HepG2 (cell line): Measurements from ENCODE around the gene SEC14L1. TPM values are rescaled to one million over a fixed set of nuclear protein-coding genes. Genes with fewer than 3 reads are reported as not detected.
A peak's percentile ranks its signal among the peaks of the same experiment; 100 is the strongest.

ENCODE experiments used
- CHCHD3 ChIP-seq: sonication (generic); formaldehyde crosslinking; IDR thresholded peaks from 2 replicates; pipeline ENCODE4 v1.8.0; 2022; ENCODE audit warnings: mild to moderate bottlenecking, missing genetic modification reagents, moderate library complexity
- CREM ChIP-seq, 2 experiments: sonication (generic) in 1 of 2; formaldehyde crosslinking in 1 of 2; IDR thresholded peaks; 2 replicates each; pipeline versions ENCODE4 v1.4.0 to v1.6.1; 2016 to 2020; ENCODE audit warnings: antibody characterized with exemption in 1 of 2, mild to moderate bottlenecking in 1 of 2, missing genetic modification reagents in 1 of 2
- DMAP1 ChIP-seq: IDR thresholded peaks from 2 replicates; pipeline ENCODE4 v1.6.1; 2016
- FOXO1 ChIP-seq: sonication (generic); formaldehyde crosslinking; IDR thresholded peaks from 2 replicates; pipeline ENCODE4 v1.4.0; 2020; ENCODE audit warnings: missing genetic modification reagents
- JARID2 ChIP-seq: sonication (generic); formaldehyde crosslinking; IDR thresholded peaks from 2 replicates; pipeline ENCODE4 v1.8.1; 2023; ENCODE audit warnings: missing genetic modification reagents, inconsistent platforms; ENCODE audit not compliant: insufficient replicate concordance
- MAFG ChIP-seq: sonication (generic); formaldehyde crosslinking; IDR thresholded peaks from 2 replicates; pipeline ENCODE4 v1.5.1; 2020; ENCODE audit warnings: mild to moderate bottlenecking, missing genetic modification reagents
- MATR3 ChIP-seq: sonication (generic); formaldehyde crosslinking; IDR thresholded peaks from 2 replicates; pipeline ENCODE4 v1.4.0; 2020; ENCODE audit warnings: missing genetic modification reagents
- MXI1 ChIP-seq: IDR thresholded peaks from 3 replicates; pipeline ENCODE4 v1.6.1; 2012; ENCODE audit warnings: low read depth, low read length, inconsistent platforms, borderline replicate concordance
- NFE2L1 ChIP-seq: sonication (generic); formaldehyde crosslinking; IDR thresholded peaks from 2 replicates; pipeline ENCODE4 v1.4.0; 2020; ENCODE audit warnings: missing genetic modification reagents, mild to moderate bottlenecking, borderline replicate concordance
- NFE2L2 ChIP-seq: fragments of 150-350 bp; IDR thresholded peaks from 2 replicates; pipeline ENCODE4 v1.6.1; 2014; ENCODE audit warnings: low read length
- NRL ChIP-seq: sonication (generic); formaldehyde crosslinking; IDR thresholded peaks from 2 replicates; pipeline ENCODE4 v1.5.0; 2020; ENCODE audit warnings: missing genetic modification reagents, mild to moderate bottlenecking, moderate library complexity, borderline replicate concordance
- SMAD3 ChIP-seq: sonication (generic); formaldehyde crosslinking; IDR thresholded peaks from 2 replicates; pipeline ENCODE4 v1.4.0; 2020; ENCODE audit warnings: missing genetic modification reagents
- TEAD2 ChIP-seq: sonication (generic); formaldehyde crosslinking; IDR thresholded peaks from 2 replicates; pipeline ENCODE4 v1.9.0; 2021; ENCODE audit warnings: missing genetic modification reagents
- TGIF2 ChIP-seq: IDR thresholded peaks from 2 replicates; pipeline ENCODE4 v1.6.1; 2016; ENCODE audit warnings: control low read depth, missing compliant biosample characterization
- XRCC5 ChIP-seq: fragments of 200-400 bp; formaldehyde crosslinking; optimal IDR thresholded peaks from 2 replicates; pipeline ENCODE3; 2017; ENCODE audit warnings: mild to moderate bottlenecking, low read length
- ZFX ChIP-seq: sonication (generic); formaldehyde crosslinking; IDR thresholded peaks from 2 replicates; pipeline ENCODE4 v1.4.0; 2020; ENCODE audit warnings: mild to moderate bottlenecking, low read depth, missing genetic modification reagents, moderate library complexity
- ZFYVE20 ChIP-seq: sonication (generic); formaldehyde crosslinking; IDR thresholded peaks from 2 replicates; pipeline ENCODE4 v1.8.0; 2023; ENCODE audit warnings: low read depth, mild to moderate bottlenecking, moderate library complexity, missing genetic modification reagents, borderline replicate concordance
- ZNF121 ChIP-seq: sonication (generic); formaldehyde crosslinking; IDR thresholded peaks from 2 replicates; pipeline ENCODE4 v1.5.0; 2020; ENCODE audit warnings: mild to moderate bottlenecking, missing genetic modification reagents
- ZNF18 ChIP-seq: sonication (generic); formaldehyde crosslinking; IDR thresholded peaks from 2 replicates; pipeline ENCODE4 v1.8.0; 2022; ENCODE audit warnings: mild to moderate bottlenecking, missing genetic modification reagents; ENCODE audit not compliant: insufficient replicate concordance
- ZNF33A ChIP-seq: sonication (generic); formaldehyde crosslinking; IDR thresholded peaks from 2 replicates; pipeline ENCODE4 v1.5.1; 2020; ENCODE audit warnings: missing genetic modification reagents, mild to moderate bottlenecking, moderate library complexity, borderline replicate concordance
- ZNF367 ChIP-seq: sonication (generic); formaldehyde crosslinking; IDR thresholded peaks from 2 replicates; pipeline ENCODE4 v1.4.0; 2020; ENCODE audit warnings: missing genetic modification reagents, borderline replicate concordance
- ZNF704 ChIP-seq: sonication (generic); formaldehyde crosslinking; IDR thresholded peaks from 2 replicates; pipeline ENCODE4 v1.8.1; 2023; ENCODE audit warnings: mild to moderate bottlenecking, inconsistent platforms, moderate library complexity, missing genetic modification reagents, borderline replicate concordance
- ZNF790 ChIP-seq: sonication (generic); formaldehyde crosslinking; IDR thresholded peaks from 2 replicates; pipeline ENCODE4 v1.8.0; 2022; ENCODE audit warnings: missing genetic modification reagents, mild to moderate bottlenecking, borderline replicate concordance
- polyA plus RNA-seq, 8 experiments: library from polyadenylated mRNA; depleted of rRNA in 3 of 8; stranded (reverse) in 7 of 8; unstranded in 1 of 8; fragments of >200 nt; fragmentation: Illumina TruSeq in 4 of 8; extraction: Trizol in 4 of 8; gene quantifications; 2 replicates each; pipeline versions ENCODE4 v1.2.1 to v1.2.3, GENCODE V29; 2011 to 2016; ENCODE audit warnings: low read depth in 4 of 8, missing spikeins in 1 of 8, mixed read lengths in 1 of 8; ENCODE audit not compliant: insufficient read depth in 1 of 8
- total RNA-seq, 5 experiments: library from RNA; depleted of rRNA; stranded (reverse); fragments of >200 nt; fragmentation: Illumina TruSeq; extraction: Trizol; gene quantifications; 2 replicates each; pipeline ENCODE4 v1.2.3, GENCODE V29; 2016; ENCODE audit warnings: low read depth in 1 of 5
- TF ChIP-seq, protein P1 (sequence below): sonication (generic); formaldehyde crosslinking; IDR thresholded peaks from 2 replicates; pipeline ENCODE4 v1.4.0; 2020; ENCODE audit warnings: low read depth, mild to moderate bottlenecking, missing genetic modification reagents
- TF ChIP-seq, protein P2 (sequence below): sonication (generic); formaldehyde crosslinking; conservative IDR thresholded peaks from 2 replicates; pipeline ENCODE4 v1.4.0; 2020; ENCODE audit warnings: missing genetic modification reagents

SEC14L1 gene
- total and polyA plus RNA-seq, 2 of the 13 experiments (the other 11 are each of a cell fraction or from before 2014, with no cell fraction given): 26.3 to 43.9 TPM

GRCh38 chr17:77247048-77247541, 106.3 kb downstream of the SEC14L1 start (continued):
- TF ChIP-seq SMAD3 (CRISPR knock-in tag) (no peak), ZFYVE20 (CRISPR knock-in tag) (no peak), JARID2 (CRISPR knock-in tag) (no peak), MXI1 (peak; percentile 41; the same call in 1 of the 3 replicates), ZNF790 (CRISPR knock-in tag) (no peak), CHCHD3 (CRISPR knock-in tag) (no peak), ZFX (CRISPR knock-in tag) (no peak), NFE2L2 (0 out of 2 replicates have a peak, but pooled peaks have one; percentile 8), TEAD2 (CRISPR knock-in tag) (no peak), ZNF704 (CRISPR knock-in tag) (no peak), CREM (IDR thresholded peaks at IDR 0.05) (no peak), CREM (CRISPR knock-in tag; IDR thresholded peaks at IDR 0.05) (no peak), ZNF33A (CRISPR knock-in tag) (no peak), TGIF2 (CRISPR knock-in tag) (no peak), ZNF367 (CRISPR knock-in tag) (no peak), XRCC5 (peak; percentile 44), NRL (CRISPR knock-in tag) (no peak; the same call in 1 of the 2 replicates), NFE2L1 (no peak), FOXO1 (CRISPR knock-in tag) (no peak), ZNF121 (CRISPR knock-in tag) (no peak), MATR3 (CRISPR knock-in tag) (no peak), ZNF18 (no peak), DMAP1 (CRISPR knock-in tag) (no peak), MAFG (CRISPR knock-in tag) (no peak)
- TF ChIP-seq, protein P1, sequence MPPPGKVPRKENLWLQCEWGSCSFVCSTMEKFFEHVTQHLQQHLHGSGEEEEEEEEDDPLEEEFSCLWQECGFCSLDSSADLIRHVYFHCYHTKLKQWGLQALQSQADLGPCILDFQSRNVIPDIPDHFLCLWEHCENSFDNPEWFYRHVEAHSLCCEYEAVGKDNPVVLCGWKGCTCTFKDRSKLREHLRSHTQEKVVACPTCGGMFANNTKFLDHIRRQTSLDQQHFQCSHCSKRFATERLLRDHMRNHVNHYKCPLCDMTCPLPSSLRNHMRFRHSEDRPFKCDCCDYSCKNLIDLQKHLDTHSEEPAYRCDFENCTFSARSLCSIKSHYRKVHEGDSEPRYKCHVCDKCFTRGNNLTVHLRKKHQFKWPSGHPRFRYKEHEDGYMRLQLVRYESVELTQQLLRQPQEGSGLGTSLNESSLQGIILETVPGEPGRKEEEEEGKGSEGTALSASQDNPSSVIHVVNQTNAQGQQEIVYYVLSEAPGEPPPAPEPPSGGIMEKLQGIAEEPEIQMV (CRISPR knock-in tag): no peak
- TF ChIP-seq, protein P2, sequence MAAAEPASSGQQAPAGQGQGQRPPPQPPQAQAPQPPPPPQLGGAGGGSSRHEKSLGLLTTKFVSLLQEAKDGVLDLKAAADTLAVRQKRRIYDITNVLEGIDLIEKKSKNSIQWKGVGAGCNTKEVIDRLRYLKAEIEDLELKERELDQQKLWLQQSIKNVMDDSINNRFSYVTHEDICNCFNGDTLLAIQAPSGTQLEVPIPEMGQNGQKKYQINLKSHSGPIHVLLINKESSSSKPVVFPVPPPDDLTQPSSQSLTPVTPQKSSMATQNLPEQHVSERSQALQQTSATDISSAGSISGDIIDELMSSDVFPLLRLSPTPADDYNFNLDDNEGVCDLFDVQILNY: 0 out of 2 replicates have a peak, but pooled peaks have one; percentile 35
